Endothelial cell of hepatic sinusoid (primary cell): ENCODE data around the gene SAMD11.

Source experiments
- in situ Hi-C: cut with HindIII; loops from 2 replicates; pipeline ENCODE4 v1.10.0; 2017; ENCODE audit warnings: low sequenced_read_pairs

The SAMD11 gene

DNA sequence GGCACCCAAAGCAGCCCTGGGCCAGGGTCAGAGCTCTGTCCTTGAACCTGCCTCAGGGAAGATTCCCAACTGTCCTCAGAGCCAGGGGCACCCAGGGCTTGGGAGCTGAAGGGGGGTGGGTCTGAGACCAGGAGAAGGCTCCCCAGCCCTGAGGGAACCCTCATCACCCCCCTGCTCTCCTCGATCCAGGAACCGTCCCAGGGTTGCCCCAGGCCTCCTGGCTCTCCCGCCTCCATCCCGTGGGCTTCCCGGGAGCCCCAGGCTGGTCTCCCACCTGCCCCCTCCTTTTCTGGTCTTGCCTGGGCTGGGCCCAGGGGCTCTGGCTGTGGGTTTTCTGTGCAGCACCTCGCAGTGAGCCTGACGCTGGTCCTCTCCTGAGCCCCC, 6.7 kb upstream of the SAMD11 start:
- in situ Hi-C loops, result no loop called here

DNA sequence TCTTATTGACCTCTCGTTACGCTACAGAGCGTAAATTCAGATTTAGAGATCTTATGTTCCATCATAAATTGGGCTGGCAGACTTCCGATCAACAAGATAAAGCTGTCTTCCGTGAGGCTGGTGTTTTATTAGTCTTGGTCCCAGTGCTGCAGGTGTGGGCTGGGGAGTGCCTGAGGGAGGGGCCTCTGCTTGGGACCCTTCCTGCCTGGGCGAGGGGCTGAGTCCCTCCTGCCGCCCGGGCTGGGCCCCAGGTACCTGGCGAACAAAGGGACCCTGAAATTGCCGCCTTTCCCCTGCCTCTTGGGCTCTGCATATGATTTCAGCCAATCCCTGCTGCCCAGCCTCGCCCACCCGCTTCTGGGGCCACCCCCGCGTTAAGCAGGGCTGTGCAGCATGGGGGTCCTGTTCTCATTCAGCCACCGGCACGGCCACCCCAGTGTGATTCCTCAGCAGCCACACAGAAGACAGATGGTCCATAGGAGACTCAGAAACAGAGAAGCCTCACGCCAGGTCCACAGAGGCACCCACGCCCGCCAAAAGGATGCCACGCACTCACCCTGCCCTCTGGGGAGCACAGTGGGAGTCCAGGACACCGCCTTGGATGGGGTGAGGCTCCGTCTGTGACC, 6.1 kb upstream of the SAMD11 start:
- in situ Hi-C loops, result no loop called here

DNA sequence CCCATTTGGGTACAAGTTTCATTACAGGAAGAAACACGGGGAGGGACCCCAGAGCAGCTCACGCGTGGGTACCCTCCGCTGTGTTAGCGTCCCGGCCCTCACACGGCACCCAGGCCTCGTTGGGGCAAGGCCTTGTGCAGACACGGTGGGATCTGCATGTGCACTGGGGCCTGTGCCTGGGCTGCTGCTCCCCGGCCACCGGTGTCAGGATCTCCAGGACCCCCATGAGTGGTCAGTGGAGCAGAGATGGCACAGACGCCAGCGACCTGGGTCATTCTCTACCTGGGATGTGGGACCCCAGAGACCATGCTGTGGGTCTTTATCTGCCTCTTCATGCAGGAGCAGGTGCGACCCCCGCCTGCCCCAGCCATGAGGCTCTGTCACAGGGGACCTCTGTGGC, 5.4 kb upstream of the SAMD11 start:
- in situ Hi-C loops, result no loop called here

DNA sequence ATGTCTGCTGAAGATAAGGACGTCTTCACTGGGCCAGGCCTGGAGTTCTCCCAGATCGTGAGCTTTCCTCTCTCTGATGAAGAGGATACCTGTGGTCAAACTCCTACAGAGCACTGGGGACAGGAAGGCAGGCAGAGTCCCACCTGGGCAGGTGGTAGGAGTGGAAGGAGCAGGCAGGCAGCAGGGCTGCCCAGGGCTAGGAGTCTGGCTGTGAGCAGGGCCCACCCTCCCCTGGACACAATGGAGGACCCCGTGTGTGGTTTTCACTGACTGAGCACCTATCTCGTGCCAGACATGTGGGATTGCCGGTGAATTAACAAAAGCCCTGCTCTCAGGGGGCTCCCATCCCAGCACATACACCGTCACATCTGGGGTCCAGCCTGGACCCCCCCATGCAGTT, 4.9 kb upstream of the SAMD11 start:
- in situ Hi-C loops, result no loop called here

DNA sequence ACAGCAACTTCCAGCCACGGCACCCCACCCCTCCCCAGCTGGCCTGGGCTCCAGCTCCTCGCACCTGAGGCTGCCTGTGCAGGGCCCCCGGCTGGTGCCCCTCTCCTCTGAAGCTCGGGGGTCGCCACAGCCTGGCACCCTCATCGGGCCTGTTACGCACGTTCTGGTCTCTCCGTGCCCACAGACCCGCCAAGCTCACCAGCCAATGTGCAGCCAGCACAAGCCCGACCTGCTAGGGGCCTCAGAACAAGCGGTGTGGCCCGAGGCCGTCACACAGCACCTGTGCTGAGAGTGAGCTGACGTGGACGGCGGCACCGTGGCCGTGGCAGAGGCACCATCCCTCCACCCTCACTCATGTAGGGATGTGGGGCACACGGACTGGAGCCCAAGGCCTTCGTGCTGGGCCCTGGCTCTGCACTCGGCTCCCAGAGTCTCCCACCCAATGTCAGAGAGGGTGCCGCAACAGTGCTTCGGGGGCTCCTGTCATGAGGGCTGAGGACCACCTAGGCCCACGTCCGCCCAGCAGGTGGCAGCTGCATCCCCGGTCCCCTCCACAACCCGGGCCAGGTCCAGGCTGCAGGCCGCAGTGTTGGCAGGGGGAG, 4.4 kb upstream of the SAMD11 start:
- in situ Hi-C loops, result no loop called here

DNA sequence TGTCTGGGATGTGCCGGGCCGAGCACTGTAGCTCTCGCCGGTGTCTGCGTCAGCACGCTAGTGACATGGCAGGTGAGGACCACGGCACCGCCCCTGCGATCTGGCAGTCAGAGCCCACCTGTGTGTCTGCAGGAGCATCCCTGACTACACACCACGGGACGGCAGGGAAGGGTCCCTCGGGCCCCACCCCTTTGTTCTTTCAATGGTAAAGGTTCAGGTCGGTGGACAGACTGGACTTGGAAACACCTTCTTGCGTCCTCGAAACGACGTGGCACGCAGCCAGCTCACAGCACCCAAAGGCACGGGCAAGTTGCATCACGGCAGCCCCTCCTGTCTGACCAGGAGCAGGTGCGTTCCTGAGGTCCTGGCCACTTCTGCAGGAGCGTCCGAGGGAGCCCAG, 3.7 kb upstream of the SAMD11 start:
- in situ Hi-C loops, result no loop called here

DNA sequence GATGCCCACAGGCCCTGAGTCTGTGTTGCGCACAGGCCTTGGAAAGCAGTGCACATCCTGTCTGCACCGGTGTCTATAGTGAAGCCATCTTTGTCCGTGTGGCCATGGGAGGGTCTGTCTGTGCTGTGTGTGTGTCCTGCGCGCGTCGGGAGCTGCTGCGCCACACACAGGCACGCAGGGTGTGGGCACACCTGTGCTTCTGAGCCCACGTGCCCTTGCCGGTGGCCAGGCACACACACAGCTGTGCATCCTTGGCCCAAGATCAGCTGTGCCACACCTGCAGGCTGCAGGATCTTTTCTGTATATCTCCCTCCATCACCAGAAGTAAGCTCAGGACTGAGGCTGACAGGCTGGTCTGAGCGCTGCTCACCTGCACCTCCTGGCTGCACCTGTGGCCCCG, 3.2 kb upstream of the SAMD11 start:
- in situ Hi-C loops, result no loop called here

DNA sequence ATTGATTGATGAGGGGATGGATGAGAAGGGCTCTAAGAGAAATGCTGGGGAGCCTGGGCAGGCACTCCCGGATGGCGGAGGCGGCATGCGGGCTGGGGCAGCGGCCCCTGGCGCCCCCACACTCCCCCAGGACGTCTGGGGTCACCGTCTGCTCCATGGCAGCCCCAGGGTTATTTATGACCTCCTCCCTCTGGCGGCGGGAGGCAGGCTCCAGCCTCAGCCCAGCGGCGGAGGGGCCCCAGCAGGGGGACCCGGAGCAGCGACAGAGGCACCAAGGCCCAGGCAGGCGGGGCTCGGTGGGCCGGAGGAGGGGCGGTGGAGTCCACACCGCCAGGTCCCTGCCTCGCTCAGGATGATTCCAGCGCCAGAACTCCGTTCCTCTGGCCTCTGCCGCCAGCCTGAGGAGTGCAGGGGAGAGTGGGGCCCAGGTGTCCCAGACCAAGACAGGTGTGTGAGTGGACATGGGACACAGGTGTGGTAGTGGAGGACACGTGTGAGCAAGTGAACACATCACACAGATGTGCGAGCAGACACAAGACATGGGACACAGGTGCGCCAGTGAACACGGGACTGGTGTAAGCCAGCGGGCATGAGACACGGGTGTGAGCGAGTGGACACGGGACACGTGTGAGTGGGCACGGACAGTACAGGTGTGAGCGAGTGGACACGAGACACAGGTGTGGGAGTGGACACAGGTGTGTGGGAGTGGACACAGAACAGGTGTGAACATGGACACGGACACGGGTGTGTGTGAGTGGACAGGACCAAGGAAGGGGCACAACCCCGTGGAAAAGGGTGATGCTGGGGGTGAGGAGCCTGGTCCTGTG, 2.5 kb upstream of the SAMD11 start:
- in situ Hi-C loops, result no loop called here

DNA sequence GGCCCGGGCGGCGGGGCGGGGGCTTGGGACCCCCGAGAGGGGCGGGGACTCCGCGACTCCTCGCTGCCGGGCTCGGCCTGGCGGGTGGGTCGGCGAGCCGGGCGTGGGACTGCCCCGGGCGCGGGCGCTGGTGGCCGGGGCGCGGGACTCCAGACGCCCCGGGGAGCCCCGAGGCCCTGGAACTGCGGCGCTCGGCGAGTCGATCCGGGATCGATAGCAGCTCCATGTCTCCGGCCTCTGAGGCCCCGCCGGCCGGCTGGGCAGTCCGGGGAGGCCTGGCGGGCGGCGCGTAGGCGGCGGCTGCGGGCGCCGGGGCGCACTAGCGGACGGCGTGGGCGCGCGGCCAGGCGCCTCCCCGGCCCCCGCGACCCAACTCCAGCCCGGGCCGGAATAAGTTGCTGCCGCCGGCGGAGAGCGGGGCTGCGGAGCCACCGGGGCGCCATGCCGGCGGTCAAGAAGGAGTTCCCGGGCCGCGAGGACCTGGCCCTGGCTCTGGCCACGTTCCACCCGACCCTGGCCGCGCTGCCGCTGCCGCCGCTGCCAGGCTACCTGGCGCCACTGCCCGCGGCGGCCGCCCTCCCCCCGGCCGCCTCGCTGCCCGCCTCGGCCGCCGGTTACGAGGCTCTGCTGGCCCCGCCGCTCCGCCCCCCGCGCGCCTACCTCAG, 400 bp downstream of the SAMD11 start:
- in situ Hi-C loops, result no loop called here

DNA sequence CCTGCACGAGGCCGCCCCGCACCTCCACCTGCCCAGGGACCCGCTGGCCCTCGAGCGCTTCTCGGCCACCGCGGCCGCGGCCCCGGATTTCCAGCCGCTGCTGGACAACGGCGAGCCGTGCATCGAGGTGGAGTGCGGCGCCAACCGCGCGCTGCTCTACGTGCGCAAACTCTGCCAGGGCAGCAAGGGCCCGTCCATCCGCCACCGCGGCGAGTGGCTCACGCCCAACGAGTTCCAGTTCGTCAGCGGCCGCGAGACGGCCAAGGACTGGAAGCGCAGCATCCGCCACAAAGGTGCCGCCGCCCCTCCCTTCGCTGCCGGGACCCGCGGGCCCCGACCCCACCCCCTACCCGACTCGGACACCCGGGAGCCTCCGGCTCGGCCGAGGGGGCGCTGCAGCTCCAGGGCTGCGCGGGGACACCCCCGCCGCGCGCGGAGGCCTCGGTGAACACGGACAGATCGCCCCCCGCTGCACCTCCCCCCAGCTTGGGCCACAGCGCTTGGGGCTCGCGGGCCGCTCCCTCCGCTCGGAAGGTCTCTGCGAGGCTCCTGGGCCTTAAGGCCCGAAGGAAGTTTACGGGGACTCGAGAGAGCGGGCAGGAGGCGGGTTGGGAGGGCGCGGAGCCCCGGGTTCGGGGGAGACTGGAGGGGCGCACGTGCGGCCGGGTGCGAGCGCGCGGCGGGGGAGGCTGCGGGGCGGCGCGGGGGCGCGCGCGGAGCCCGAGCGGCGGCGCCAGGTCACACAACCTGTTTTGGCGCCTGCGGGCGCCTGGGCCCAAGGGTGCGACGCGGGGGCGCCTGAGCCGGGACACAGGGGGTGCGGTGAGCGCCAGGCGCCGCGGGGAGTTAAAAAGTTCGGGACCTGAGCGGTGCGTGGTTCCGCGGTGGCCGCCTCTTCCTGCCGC, 1.2 kb downstream of the SAMD11 start:
- in situ Hi-C loops, result no loop called here

DNA sequence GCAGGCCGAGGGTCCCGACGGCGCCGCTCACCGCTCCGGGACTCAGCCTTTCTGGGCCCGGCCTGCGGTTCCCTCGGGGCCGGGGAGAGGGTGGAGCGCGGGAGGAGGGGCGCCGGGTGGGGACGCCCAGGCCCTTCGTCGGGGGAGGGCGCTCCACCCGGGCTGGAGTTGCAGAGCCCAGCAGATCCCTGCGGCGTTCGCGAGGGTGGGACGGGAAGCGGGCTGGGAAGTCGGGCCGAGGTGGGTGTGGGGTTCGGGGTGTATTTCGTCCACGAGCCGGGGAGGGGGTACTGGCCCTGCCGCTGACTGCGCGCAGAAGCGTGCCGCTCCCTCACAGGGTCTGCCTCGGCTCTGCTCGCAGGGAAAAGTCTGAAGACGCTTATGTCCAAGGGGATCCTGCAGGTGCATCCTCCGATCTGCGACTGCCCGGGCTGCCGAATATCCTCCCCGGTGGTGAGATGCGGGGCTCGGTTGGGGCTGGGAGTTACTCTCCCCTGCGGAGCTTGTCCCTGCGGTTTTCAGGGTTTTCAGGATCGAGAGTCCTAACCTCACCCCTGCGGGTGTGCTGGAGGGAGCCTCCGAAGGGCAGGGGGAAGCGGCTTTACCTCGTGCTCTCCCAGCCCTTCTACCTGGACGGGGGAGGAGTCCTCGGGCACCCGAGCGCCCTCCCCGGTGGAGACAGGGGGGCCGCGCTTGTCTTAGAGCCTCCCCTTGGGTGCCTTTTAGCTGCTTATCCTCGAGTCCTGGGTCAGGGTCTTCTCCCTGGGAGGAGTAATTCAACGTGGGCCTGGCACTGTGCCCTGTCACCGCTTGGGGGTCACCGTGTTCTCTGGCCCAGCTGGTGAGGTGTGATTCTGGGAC, 2.1 kb downstream of the SAMD11 start:
- in situ Hi-C loops, result no loop called here

DNA sequence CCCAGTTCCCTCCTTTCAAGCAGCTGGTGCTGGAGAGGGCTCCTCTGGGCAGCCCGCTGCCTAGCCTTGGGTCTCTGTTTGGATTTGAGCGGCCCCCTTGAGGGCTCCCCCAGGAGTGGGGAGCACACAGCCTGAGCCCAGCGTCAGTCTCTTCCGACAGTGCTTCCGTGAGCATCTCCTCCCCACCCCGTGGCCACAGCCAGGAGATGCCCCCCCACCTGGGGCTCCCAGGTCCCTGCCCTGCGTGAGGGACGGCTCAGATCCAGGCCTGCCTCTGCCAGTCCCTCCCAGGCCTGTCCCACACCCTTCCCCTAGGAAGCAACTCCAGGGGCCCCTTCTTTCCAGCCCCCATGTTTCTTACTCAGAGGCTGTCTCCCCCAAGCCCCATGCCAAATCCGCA, 3.5 kb downstream of the SAMD11 start:
- in situ Hi-C loops, result no loop called here

DNA sequence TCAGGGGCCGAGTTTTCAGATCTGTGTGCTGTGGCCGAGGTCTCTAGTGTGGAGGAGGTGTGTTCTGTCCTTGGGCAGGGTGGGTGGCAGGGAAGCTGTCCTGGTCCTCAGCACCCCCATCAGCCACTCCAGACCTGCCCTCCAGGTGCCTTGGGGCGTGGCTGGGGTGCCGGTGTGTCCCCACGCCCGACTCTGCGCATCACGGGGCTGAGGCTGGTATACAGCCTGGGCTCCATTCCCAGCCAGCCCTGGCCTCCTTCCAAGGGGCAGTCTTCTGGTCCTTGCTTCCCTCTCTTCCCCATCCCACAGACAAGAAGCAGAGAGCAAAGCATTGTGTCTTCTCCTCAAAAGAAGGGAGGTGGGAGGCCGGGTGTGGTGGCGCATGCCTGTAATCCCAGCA, 4.0 kb downstream of the SAMD11 start:
- in situ Hi-C loops, result no loop called here

DNA sequence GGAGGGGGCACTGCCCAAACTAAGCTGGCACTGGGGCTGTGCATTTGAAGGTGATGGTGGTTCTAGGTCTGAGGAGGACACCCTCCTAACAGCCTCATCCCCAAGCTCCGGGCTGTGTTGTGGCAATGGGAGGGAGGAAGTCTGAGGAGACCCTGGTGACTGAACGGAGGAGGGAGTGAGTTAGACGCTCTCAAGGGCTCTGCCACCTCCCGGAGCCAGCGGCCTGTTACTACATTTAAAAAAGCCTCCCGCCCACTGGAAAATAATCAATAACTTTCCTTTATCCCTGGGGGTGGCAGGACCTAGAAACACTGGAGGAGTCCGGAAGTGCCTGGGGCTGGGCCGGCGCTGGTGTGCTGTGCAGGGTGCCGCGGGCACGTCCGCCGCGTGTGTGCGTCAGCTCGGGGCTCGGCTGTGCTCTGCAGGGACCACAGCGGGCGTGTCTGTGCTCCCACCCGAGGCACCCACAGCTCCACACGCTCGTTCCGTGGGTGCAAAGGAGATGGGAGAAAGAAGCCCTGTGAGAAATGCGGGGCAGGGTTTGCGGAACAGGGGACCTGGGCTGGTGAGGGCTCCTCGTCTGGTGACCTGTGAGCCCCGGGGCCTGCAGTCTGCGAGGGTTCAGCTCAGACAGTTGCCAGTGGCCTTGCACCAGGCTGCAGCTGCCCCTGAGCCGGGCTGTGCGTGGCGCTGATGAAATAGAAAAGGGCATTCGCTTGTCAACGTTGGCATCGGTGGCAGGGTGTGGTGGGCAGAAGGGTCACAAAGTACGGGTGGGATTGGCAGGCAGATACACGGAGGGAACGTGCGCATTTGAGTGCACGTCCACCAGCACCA, 5.3 kb downstream of the SAMD11 start:
- in situ Hi-C loops, result no loop called here

DNA sequence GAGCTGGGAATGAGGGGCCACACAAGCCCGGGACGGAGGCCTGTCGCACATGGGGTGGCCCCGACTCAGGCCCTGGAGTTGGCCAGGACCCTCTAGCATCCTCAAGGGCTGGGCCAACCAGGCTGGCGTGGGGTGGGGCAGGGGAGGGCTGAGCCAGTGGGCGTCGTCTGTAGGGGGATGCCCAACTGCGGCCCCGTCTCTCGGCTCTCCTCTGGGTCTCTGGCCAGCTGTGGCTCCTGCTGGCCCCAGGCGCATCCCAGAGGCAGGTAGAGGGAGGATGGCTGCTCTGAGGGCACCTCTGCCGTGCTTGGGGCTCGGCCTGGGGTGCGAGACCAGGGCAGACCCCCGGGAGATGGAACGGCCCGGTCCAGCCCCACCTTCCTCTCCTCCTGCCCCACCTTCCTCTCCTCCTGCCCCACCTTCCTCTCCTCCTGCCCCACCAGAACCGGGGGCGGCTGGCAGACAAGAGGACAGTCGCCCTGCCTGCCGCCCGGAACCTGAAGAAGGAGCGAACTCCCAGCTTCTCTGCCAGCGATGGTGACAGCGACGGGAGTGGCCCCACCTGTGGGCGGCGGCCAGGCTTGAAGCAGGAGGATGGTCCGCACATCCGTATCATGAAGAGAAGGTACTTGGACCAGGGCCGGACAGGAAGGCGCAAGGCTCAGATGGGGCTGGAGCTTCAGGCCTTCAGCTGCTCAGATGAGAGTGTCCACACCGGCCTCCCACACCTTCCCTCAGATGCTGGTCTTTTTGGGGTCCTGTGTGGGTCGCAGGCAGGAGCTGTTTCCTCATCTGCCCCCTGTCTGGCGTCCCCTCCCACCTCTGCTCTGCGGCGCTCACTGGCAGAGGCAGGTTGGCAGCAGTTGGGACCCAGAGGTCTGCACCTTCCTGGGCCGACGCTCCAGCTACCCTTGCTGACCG, 6.2 kb downstream of the SAMD11 start:
- in situ Hi-C loops, result no loop called here

DNA sequence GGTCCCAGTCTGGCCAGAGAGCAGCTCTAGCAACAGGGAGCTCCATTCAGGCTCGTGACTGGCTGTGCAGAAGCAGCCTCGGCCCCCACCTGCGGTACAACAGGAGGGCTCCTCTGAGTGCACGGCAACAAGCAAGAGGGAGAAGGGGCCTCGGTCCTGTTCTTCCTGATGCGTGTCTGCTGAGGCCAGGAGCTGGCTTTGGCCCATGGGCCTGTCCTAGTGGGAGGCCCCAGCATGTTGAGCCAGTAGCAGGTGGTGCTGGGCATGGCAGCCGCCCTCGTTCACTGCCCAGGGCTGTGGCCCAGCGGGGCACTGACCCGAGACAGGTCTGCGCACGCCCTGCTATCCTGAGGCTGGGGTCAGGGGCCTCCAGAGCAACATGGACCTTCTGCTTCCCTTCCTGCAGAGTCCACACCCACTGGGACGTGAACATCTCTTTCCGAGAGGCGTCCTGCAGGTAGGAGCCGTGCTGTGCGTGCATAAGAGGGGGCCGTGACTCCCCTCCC, 7.0 kb downstream of the SAMD11 start:
- in situ Hi-C loops, result no loop called here

DNA sequence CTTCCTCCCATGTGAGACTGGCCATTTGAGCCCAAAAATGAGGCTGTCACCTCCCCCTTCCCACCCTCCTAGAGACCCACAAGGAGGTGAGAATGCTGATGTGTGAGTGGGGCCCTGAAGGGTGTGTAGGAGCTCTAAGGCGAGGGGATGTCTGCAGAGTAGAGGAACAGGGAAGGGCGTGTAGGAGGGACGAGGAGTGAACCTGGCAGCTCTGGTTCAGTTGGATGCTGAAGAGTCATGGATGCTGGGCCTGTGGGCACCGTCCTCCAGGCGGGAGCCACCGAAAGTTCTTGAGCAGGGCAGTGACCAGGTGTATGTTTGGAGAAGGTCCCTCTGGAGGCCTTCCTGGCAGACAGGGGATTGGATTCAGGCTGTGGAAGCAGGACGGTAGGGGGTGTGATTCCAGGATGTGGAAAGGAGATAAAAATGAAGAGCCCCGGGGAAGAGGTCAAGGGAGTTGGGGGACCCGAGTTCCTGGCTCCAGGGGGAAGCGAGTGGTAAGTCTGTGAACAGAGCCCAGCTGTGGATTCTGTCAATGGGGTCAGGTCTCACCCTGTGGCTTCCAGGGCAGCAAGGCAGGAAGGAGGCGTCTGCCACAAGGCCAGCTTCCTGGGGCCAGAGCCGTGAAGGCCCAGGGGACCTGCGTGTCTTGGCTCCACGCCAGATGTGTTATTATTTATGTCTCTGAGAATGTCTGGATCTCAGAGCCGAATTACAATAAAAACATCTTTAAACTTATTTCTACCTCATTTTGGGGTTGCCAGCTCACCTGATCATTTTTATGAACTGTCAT, 7.9 kb downstream of the SAMD11 start:
- in situ Hi-C loops, result no loop called here
